Muscle of leg (tissue), 11 donors: ENCODE data around the gene LILRA1. TPM values are rescaled to one million over a fixed set of nuclear protein-coding genes. Genes with fewer than 3 reads are reported as not detected.
A peak's percentile ranks its signal among the peaks of the same experiment; 100 is the strongest.
"Not testable (repeated sequence)": the region's sequence is repeated elsewhere in the genome, so short reads cannot be mapped to it uniquely, and the experiment has no call there.

ENCODE experiments used
- DNase-seq: peaks from one replicate; pipeline ENCODE4 v3.0.0; 2013
- H3K27ac ChIP-seq: one replicate; pipeline ENCODE4 v1.5.1; 2013; ENCODE audit warnings: mild to moderate bottlenecking, low read length, control low read depth
- H3K27me3 ChIP-seq: one replicate; pipeline ENCODE4 v1.6.1; 2013; ENCODE audit warnings: low read length; ENCODE audit not compliant: control insufficient read depth, insufficient read depth
- H3K36me3 ChIP-seq: one replicate; pipeline ENCODE4 v1.6.1; 2013; ENCODE audit warnings: low read length; ENCODE audit not compliant: control insufficient read depth, insufficient read depth
- H3K4me1 ChIP-seq: one replicate; pipeline ENCODE4 v1.6.1; 2013; ENCODE audit warnings: low read length; ENCODE audit not compliant: control insufficient read depth, insufficient read depth
- H3K4me3 ChIP-seq: one replicate; pipeline ENCODE4 v1.5.1; 2013; ENCODE audit warnings: low read length, control low read depth
- H3K9me3 ChIP-seq: replicated peaks from 2 replicates; pipeline ENCODE4 v1.6.1; 2013; ENCODE audit warnings: low read depth, low read length; ENCODE audit not compliant: control insufficient read depth
- WGBS: methylation state at CpG from one replicate; pipeline ENCODE4 v1.1.5; 2013; ENCODE audit warnings: missing lambda C conversion rate; ENCODE audit not compliant: insufficient coverage; 5-methylcytosine and 5-hydroxymethylcytosine counted together
- polyA plus RNA-seq, 8 donors: library from polyadenylated mRNA; unstranded; fragments of 120-200 nt; gene quantifications; one replicate each; pipeline versions ENCODE4 v1.2.1 to v1.2.3, GENCODE V29; 2013; ENCODE audit warnings: inconsistent platforms in 1 of 8, low replicate concordance in 1 of 8; ENCODE audit not compliant: insufficient read length in 8 of 8, insufficient read depth in 1 of 8
- total RNA-seq: library from RNA; stranded (reverse); fragments of 120-200 nt; gene quantifications from one replicate; pipeline ENCODE4 v1.2.4, GENCODE V29; 2013

The LILRA1 gene
- total and polyA plus RNA-seq, 9 donors: 0.30 to 0.73 (median 0.41) TPM

DNA sequence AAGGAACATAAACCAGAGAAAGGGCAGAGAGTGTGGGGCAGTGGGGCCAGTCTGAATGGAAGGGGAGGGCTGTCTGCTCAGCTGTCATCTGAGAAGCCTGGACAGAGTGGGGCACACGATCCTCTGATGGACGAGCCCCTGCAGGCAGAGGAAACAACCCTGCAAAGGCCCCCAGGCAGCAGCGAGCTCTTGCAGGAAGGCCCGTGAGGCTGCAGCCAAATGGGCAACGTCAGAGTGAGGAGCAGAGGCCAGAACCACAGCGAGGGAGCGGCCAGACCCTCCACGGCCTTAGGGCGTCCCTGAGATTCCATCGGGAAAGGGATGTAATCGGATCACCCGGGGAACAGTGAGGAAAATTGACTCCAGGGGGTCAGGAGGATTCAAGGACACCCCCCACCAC lies 42.6 kb downstream of the LILRA1 start:
- H3K4me3 ChIP-seq, DNase-seq, H3K4me1 ChIP-seq, H3K9me3 ChIP-seq, H3K36me3 ChIP-seq, H3K27me3 ChIP-seq, H3K27ac ChIP-seq: not testable (repeated sequence)
- WGBS: 12% methylated on average over 6 of the region's 12 CpGs

DNA sequence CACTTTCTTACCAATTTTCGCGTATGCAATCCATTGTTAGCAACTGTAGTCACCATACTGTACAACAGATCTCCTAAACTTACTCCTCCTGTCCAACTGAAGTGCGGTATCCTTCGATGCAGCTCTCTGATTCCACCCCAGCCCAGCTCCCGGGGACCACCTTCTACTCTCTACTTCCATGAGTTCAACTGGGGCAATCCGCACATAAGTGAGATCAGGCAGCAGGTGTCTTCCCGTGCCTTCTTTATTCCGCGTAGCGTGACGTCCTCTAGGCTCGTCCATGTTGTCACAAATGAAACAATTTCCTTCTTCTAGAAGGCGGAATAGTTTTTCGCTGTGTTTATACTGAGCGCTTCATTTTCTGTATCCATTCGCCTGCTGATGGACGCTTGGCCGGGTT lies 45.3 kb downstream of the LILRA1 start:
- no peak for DNase-seq
- Histone ChIP-seq H3K4me1 (no peaks in the 10 kb centered on the region), H3K36me3 (no peaks in the 10 kb centered on the region), H3K9me3 (no peaks in the 10 kb centered on the region), H3K27ac (no peak overlapping the region), H3K4me3 (no peak overlapping the region), H3K27me3 (no peaks in the 10 kb centered on the region)
- 83% methylated on average over 13 of the region's 18 CpGs for WGBS

DNA sequence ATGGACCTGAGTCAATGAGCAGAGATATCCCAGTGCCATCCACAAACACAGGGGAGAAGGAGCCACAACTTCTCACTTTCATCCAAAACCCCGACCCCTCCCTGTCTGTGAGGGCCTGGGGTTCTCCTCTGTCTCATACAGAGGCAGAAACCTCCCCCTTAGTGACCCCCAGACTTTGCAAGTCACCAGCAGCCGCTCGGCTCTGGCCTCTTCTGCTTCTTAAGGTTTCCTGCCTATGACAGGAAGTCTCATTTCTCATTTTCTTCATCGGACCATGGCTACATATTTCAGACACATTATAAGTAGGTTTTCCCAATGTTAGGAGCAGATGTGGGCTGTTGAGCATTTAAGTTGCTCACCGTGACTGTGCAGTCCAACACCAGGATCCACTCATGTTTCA lies 49.5 kb downstream of the LILRA1 start:
- not testable (repeated sequence) for H3K36me3 ChIP-seq, H3K4me3 ChIP-seq, H3K4me1 ChIP-seq, H3K9me3 ChIP-seq, H3K27ac ChIP-seq, H3K27me3 ChIP-seq
- WGBS: 63% methylated on average over 1 of the region's 5 CpGs
- peak; percentile 7 for DNase-seq

DNA sequence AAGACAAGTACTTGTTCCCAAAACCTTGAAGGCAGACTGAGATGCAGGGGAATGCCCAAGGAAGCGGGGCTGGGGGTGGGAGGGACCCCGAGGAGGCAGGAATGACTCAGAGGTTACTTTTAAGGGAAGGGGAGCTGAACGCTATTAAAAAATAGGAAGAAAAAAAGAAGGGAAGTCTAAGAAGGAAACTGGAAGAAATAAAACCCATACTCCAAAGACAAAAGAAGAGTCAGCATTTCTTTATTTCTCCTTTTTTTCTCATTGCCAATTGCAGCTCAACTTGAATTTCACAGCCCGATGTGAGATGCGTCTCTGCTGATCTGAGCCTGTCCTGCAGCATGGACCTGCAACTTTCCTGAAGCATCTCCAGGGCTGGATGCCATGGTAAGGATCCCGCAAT lies 50.2 kb downstream of the LILRA1 start:
- whole genome bisulfite sequencing: no CpG with 5 or more reads among the region's 6 CpGs
- H3K4me1 ChIP-seq, H3K27me3 ChIP-seq, H3K4me3 ChIP-seq, H3K27ac ChIP-seq, H3K36me3 ChIP-seq, H3K9me3 ChIP-seq: not testable (repeated sequence)
- peak; percentile 5 for DNase-seq

DNA sequence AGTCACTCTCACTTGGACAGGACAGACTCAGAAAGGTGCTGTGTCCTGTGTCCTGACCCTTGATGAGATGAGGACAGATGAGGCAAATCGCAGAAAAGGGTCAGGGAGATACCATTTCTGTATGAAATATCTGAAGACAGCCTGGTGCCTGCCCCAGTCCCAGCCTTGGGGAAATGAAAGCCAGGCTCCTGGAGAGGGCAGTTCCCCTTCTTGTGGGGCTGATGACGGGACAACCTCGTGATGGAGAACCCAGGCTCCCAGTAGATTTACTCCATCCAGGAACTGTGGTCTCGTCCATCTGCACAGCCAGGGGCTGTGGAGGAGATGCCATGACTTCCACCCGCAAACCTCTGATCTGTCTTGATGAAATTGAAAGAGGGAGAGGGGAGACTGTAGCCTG lies 50.6 kb downstream of the LILRA1 start:
- Histone ChIP-seq H3K27me3 (no peaks in the 10 kb centered on the region), H3K36me3 (no peaks in the 10 kb centered on the region), H3K27ac (no peak overlapping the region), H3K9me3 (no peaks in the 10 kb centered on the region), H3K4me1 (no peaks in the 10 kb centered on the region), H3K4me3 (no peak overlapping the region)
- WGBS: 50% methylated on average over 1 of the region's 5 CpGs
- peak; percentile 57 for DNase-seq

DNA sequence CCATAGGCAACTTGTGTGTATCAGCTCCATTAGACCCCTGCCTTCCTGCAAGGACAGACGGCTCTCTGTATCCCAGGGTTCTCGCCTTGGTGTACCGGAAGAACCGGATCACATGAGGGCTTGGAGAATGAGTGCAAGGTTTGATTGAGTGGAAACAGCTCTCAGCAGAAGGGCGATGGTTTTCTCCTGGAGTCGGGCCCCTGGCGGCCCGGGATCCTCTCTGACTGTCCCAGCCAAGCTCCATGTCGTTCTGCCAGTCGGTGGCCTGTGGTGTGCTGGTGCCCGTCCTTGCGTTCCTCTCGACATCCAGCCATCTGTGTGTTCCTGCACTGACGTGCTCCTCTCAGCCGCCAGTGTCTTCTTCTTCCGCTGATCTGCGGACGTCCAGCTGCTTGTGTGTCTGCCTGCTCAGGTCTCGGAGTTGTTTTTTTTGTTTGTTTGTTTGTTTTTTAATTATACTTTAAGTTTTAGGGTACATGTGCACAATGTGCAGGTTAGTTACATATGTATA lies 53.0 kb downstream of the LILRA1 start:
- WGBS: 91% methylated on average over 12 of the region's 19 CpGs
- H3K9me3 ChIP-seq: no peaks in the 10 kb centered on the region
- no peaks in the 10 kb centered on the region for H3K4me1 ChIP-seq

DNA sequence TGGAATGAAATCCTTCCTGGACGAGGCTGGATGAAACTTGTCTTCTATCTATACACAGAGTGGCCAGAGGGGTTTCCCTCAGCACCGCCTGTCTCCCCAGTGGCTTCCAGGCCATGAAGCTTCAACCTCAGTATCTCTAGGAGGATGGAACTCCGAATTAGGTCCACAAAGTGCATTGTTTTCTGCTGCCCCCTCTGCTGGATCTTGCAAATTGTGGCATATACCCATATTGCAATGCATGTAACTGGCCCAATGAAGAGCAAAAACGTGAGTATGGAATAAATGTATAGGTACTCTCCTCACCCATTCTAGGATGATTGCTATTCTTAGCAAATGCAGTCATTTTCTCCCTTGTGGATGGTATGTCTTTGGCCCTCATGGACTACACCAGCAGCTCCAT lies 54.7 kb downstream of the LILRA1 start:
- Histone ChIP-seq H3K36me3 (no peaks in the 10 kb centered on the region), H3K27me3 (no peaks in the 10 kb centered on the region), H3K4me3 (no peak overlapping the region), H3K27ac (no peak overlapping the region), H3K4me1 (no peaks in the 10 kb centered on the region), H3K9me3 (no peaks in the 10 kb centered on the region)
- DNase-seq: no peak
- 57% methylated on average over 3 of the region's 4 CpGs for WGBS

More for the DNA sequence above, 53.0 kb downstream of the LILRA1 start:
- Histone ChIP-seq H3K36me3 (no peaks in the 10 kb centered on the region), H3K4me3 (no peak overlapping the region), H3K27me3 (no peaks in the 10 kb centered on the region), H3K27ac (no peak overlapping the region)
- no peak for DNase-seq

DNA sequence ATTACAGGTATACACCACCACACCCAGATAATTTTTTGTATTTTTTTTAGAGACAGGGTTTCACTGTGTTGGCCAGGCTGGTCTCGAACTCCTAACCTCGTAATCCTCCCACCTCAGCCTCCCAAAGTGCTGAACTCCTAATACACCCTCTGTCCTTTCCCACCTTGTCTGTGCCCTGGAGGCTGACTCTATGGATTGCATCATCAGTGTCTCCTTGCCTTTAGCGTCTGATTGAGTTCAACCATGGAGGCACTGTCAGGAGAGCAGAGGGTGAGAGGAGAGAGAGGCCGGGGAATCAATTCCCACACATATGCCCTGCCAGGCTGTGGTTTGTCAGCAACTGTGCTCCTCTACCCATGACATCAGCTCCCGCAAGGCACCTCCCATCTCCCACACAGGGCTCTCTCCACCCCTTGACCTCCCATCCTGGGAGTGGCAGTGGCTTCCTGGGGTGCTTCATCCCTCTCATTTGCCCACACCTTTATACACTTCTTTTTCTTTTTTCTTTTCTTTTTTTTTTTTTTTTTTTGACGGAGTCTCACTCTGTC lies 56.8 kb downstream of the LILRA1 start:
- Histone ChIP-seq H3K4me3 (no peak overlapping the region), H3K27ac (no peak overlapping the region), H3K4me1 (no peaks in the 10 kb centered on the region), H3K27me3 (no peaks in the 10 kb centered on the region), H3K9me3 (no peaks in the 10 kb centered on the region), H3K36me3 (no peaks in the 10 kb centered on the region)
- DNase-seq: no peak
- 74% methylated on average over 3 of the region's 6 CpGs for WGBS

Other genes starting within 250 kb of the LILRA1 start
- 5.3 TPM for gene LAIR1, start 228.7 kb upstream of the LILRA1 start, total RNA-seq
- 10 to 100 TPM in 1 of 8 donors, 1 to 10 TPM in 7; 6.8 to 11.8 (median 7.4) TPM for gene LAIR1, start 228.7 kb upstream of the LILRA1 start, polyA plus RNA-seq
- gene TTYH1, start 178.2 kb upstream of the LILRA1 start, total RNA-seq: 3.6 TPM
- 10 to 100 TPM in 1 of 8 donors, 1 to 10 TPM in 7; 2.7 to 13.1 (median 5.1) TPM for gene TTYH1, start 178.2 kb upstream of the LILRA1 start, polyA plus RNA-seq
- gene LENG8, start 144.4 kb upstream of the LILRA1 start, total RNA-seq: 28.7 TPM
- 100 to 1,000 TPM in 6 of 8 donors, 10 to 100 TPM in 2; 47.6 to 155 (median 105) TPM for gene LENG8, start 144.4 kb upstream of the LILRA1 start, polyA plus RNA-seq
- gene LENG9, start 129.9 kb upstream of the LILRA1 start, total RNA-seq: 2.7 TPM
- 1 to 10 TPM; 1.5 to 4.1 (median 2.5) TPM for gene LENG9, start 129.9 kb upstream of the LILRA1 start, polyA plus RNA-seq
- 39.4 TPM for gene CDC42EP5, start 120.3 kb upstream of the LILRA1 start, total RNA-seq
- 10 to 100 TPM; 33.4 to 65.7 (median 46.5) TPM for gene CDC42EP5, start 120.3 kb upstream of the LILRA1 start, polyA plus RNA-seq
- not detected for gene LAIR2, start 90.8 kb upstream of the LILRA1 start, total RNA-seq
- under 1 TPM in 2 of 8 donors, not detected in 6; 0.29 to 0.41 TPM for gene LAIR2, start 90.8 kb upstream of the LILRA1 start, polyA plus RNA-seq
- 0.53 TPM for gene LILRA2, start 19.8 kb upstream of the LILRA1 start, total RNA-seq
- 1 to 10 TPM in 4 of 8 donors, under 1 TPM in 4; 0.51 to 1.6 (median 1.0) TPM for gene LILRA2, start 19.8 kb upstream of the LILRA1 start, polyA plus RNA-seq
- gene LILRB1, start 36.9 kb downstream of the LILRA1 start, total RNA-seq: 0.53 TPM
- 1 to 10 TPM in 7 of 8 donors, under 1 TPM in 1; 0.98 to 2.1 (median 1.2) TPM for gene LILRB1, start 36.9 kb downstream of the LILRA1 start, polyA plus RNA-seq
- gene LILRB4, start 69.4 kb downstream of the LILRA1 start, total RNA-seq: 0.71 TPM
- gene LILRB4, start 69.4 kb downstream of the LILRA1 start, polyA plus RNA-seq: 1 to 10 TPM in 6 of 8 donors, under 1 TPM in 2; 0.93 to 2.1 (median 1.2) TPM
- not detected for gene KIR3DL3, start 130.8 kb downstream of the LILRA1 start, total RNA-seq
- not detected for gene KIR3DL3, start 130.8 kb downstream of the LILRA1 start, polyA plus RNA-seq
- not detected for gene KIR2DL3, start 144.9 kb downstream of the LILRA1 start, total RNA-seq
- not detected for gene KIR2DL3, start 144.9 kb downstream of the LILRA1 start, polyA plus RNA-seq
- not detected for gene KIR2DL1, start 176.2 kb downstream of the LILRA1 start, total RNA-seq
- under 1 TPM in 1 of 8 donors, not detected in 7; 0.12 TPM for gene KIR2DL1, start 176.2 kb downstream of the LILRA1 start, polyA plus RNA-seq
- 0.04 TPM for gene KIR2DL4, start 210.0 kb downstream of the LILRA1 start, total RNA-seq
- not detected for gene KIR2DL4, start 210.0 kb downstream of the LILRA1 start, polyA plus RNA-seq
- not detected for gene KIR3DL1, start 222.8 kb downstream of the LILRA1 start, total RNA-seq
- under 1 TPM in 1 of 8 donors, not detected in 7; 0.12 TPM for gene KIR3DL1, start 222.8 kb downstream of the LILRA1 start, polyA plus RNA-seq
- not detected for gene KIR2DS4, start 239.0 kb downstream of the LILRA1 start, total RNA-seq
- under 1 TPM in 2 of 8 donors, not detected in 6; 0.07 to 0.13 TPM for gene KIR2DS4, start 239.0 kb downstream of the LILRA1 start, polyA plus RNA-seq